ENCODE results near the gene ROBO3. TPM values are rescaled to one million over a fixed set of nuclear protein-coding genes. Genes with fewer than 3 reads are reported as not detected.
A peak's percentile ranks its signal among the peaks of the same experiment; 100 is the strongest.

The ROBO3 gene
- 5.9 TPM for total RNA-seq (ENCODE audit: unreplicated experiment)
- long read RNA-seq, partial matches to known transcripts: 0 of 1 reads
- long read RNA-seq, other reads (novel, unspliced or antisense): 1 of 1 reads

- DNase-seq: peak; percentile 34
- Mint-ChIP-seq H3K9me3 (ENCODE audit: unreplicated experiment) (peaks cover 2% of the 10 kb centered on the region), H3K4me3 (ENCODE audit: unreplicated experiment) (peak within 1 kb of the TSS; percentile 69), H3K4me1 (ENCODE audit: low read depth, unreplicated experiment) (peaks cover 6% of the 10 kb centered on the region), H3K36me3 (ENCODE audit: unreplicated experiment) (no peaks in the 10 kb centered on the region), H3K27me3 (ENCODE audit: unreplicated experiment) (peaks cover 34% of the 10 kb centered on the region), H3K27ac (ENCODE audit: unreplicated experiment) (no peak within 1 kb of the TSS)
- TF ChIP-seq CTCF (IDR thresholded peaks at IDR 0.05; ENCODE audit: partially characterized antibody, unreplicated experiment): no peak
These were observed at the start of gene ROBO3 for GRCh38 chr11:124865181-124865901. TSS of gene ROBO3 (plus strand) at chr11:124865432. CDS start at chr11:124865578, 146 bp downstream.

GRCh38 chr11:124817036-124817435 lies 48.2 kb upstream of the ROBO3 start:
- no peaks in the 10 kb centered on the region for H3K9me3 Mint-ChIP-seq (ENCODE audit: unreplicated experiment)
- H3K36me3 Mint-ChIP-seq (ENCODE audit: unreplicated experiment): no peaks in the 10 kb centered on the region
- no peaks in the 10 kb centered on the region for H3K4me1 Mint-ChIP-seq (ENCODE audit: low read depth, unreplicated experiment)
- no peaks in the 10 kb centered on the region for H3K27me3 Mint-ChIP-seq (ENCODE audit: unreplicated experiment)
- no peak for DNase-seq
- no peak overlapping the region for H3K4me3 Mint-ChIP-seq (ENCODE audit: unreplicated experiment)
- no peak for TF ChIP-seq CTCF (IDR thresholded peaks at IDR 0.05; ENCODE audit: partially characterized antibody, unreplicated experiment)
- no peak overlapping the region for H3K27ac Mint-ChIP-seq (ENCODE audit: unreplicated experiment)

- no peak for TF ChIP-seq CTCF (IDR thresholded peaks at IDR 0.05; ENCODE audit: partially characterized antibody, unreplicated experiment)
- Mint-ChIP-seq H3K9me3 (ENCODE audit: unreplicated experiment) (peaks cover 2% of the 10 kb centered on the region), H3K27me3 (ENCODE audit: unreplicated experiment) (no peaks in the 10 kb centered on the region), H3K4me1 (ENCODE audit: low read depth, unreplicated experiment) (no peaks in the 10 kb centered on the region), H3K4me3 (ENCODE audit: unreplicated experiment) (no peak overlapping the region), H3K27ac (ENCODE audit: unreplicated experiment) (no peak overlapping the region), H3K36me3 (ENCODE audit: unreplicated experiment) (no peaks in the 10 kb centered on the region)
- no peak for DNase-seq
These were observed 43.1 kb upstream of the ROBO3 start for GRCh38 chr11:124821995-124822730.

GRCh38 chr11:124823512-124824376 lies 41.5 kb upstream of the ROBO3 start:
- no peaks in the 10 kb centered on the region for H3K27me3 Mint-ChIP-seq (ENCODE audit: unreplicated experiment)
- no peak for DNase-seq
- TF ChIP-seq CTCF (IDR thresholded peaks at IDR 0.05; ENCODE audit: partially characterized antibody, unreplicated experiment): no peak
- H3K9me3 Mint-ChIP-seq (ENCODE audit: unreplicated experiment): peaks cover 2% of the 10 kb centered on the region
- no peaks in the 10 kb centered on the region for H3K4me1 Mint-ChIP-seq (ENCODE audit: low read depth, unreplicated experiment)
- H3K4me3 Mint-ChIP-seq (ENCODE audit: unreplicated experiment): no peak overlapping the region
- no peak overlapping the region for H3K27ac Mint-ChIP-seq (ENCODE audit: unreplicated experiment)
- H3K36me3 Mint-ChIP-seq (ENCODE audit: unreplicated experiment): no peaks in the 10 kb centered on the region

All from glutamatergic neuron (in vitro differentiated cells).